ENCODE measurements around the gene BAHCC1. TPM values are rescaled to one million over a fixed set of nuclear protein-coding genes. Genes with fewer than 3 reads are reported as not detected.

The BAHCC1 gene
- total and polyA plus RNA-seq, 2 donors (not counting 3 experiments of a cell fraction or from before 2014, with no cell fraction given) = 4.7 to 11.6 TPM

DNA sequence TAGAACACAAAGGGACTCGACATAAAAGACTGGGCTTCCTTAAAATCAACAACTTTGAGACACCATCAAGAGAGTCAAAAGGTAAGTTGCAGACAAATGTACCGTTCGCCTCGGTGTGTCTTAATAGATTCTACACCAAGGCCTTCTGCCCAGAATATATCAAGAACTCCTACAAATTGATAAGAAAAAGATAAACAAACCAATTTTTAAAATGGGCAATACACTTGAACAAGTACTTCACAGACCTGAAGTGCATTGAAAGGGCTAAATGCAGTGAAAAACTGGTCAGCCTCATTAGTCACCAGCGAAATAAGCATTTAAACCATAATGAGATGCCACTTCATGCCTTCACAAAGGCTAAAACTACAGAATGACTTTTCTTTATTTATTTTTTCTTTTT lies 20.4 kb upstream of the BAHCC1 start:
- no peaks in the 10 kb centered on the region for H3K4me1 ChIP-seq (ENCODE audit: control insufficient read depth, extremely low read depth, insufficient read depth, low read length)
- no peaks in the 10 kb centered on the region for H3K9me1 ChIP-seq (replicated peaks; ENCODE audit: control insufficient read depth, extremely low read depth, insufficient read depth, low read length)
- H4K20me1 ChIP-seq (replicated peaks; ENCODE audit: control insufficient read depth, extremely low read depth, insufficient read depth, low read length) = no peaks in the 10 kb centered on the region
- no TSS peak for BruUV-seq (replicated peaks)
- H3K36me3 ChIP-seq (ENCODE audit: control insufficient read depth in 2 of 2, extremely low read depth in 1 of 2, insufficient read depth in 2 of 2, low read length in 2 of 2) = no peaks in the 10 kb centered on the region
- CTCF ChIA-PET = interaction anchor here (1.6 kb wide), 1 partner anchor 24 kb away, joined by 6 read pairs; no protein-coding TSS in a partner anchor
- no peak overlapping the region for H3K9ac ChIP-seq (replicated peaks; ENCODE audit: extremely low read depth, insufficient read depth, low read length)
- no peaks in the 10 kb centered on the region for H3K9me3 ChIP-seq (replicated peaks; ENCODE audit: control insufficient read depth, insufficient read depth, low read length)
- intact Hi-C loops (cut with micrococcal nuclease) = no loop called here
- FAIRE-seq (no peak), DNase-seq (ENCODE audit: low read depth, low spot score) (no peak)
- peaks cover 0 to 5% of the 10 kb centered on the region in 2 experiments for H3K27me3 ChIP-seq (ENCODE audit: control insufficient read depth in 2 of 2, insufficient read depth in 2 of 2, low read length in 2 of 2)
- dilution Hi-C loops (cut with MboI; ENCODE audit: extremely low pct_ligation_motif_present, low sequenced_read_pairs) = no loop called here
- no peak overlapping the region for H3K4me2 ChIP-seq (ENCODE audit: insufficient read depth, low read length)
- H3K4me3 ChIP-seq (replicated peaks in 1 of 3; ENCODE audit: insufficient read depth in 1 of 3, low read depth in 1 of 3, low read length in 3 of 3) = no peak overlapping the region
- TF ChIP-seq GATA2 (IDR thresholded peaks at IDR 0.05; ENCODE audit: insufficient read depth, insufficient read length, low read depth, low read length) (no peak), EZH2 (IDR thresholded peaks at IDR 0.05; ENCODE audit: borderline replicate concordance, low read depth, low read length, severe bottlenecking) (no peak), JUN (IDR thresholded peaks at IDR 0.05; ENCODE audit: borderline replicate concordance, insufficient read depth, insufficient read length, low read depth) (no peak), POLR2AphosphoS5 (IDR thresholded peaks at IDR 0.05; ENCODE audit: insufficient read depth, low read depth, low read length) (no peak)
- no peaks in the 10 kb centered on the region for H3K79me2 ChIP-seq (ENCODE audit: control insufficient read depth, insufficient read depth, low read length)
- no peak overlapping the region for H2AFZ ChIP-seq (ENCODE audit: low read depth, low read length)
- POLR2A ChIA-PET = no interaction called here
- no peak overlapping the region for H3K27ac ChIP-seq (ENCODE audit: insufficient read depth, low read depth, low read length)

- TF ChIP-seq CTCF (IDR thresholded peaks at IDR 0.05; ENCODE audit: extremely low read depth in 1 of 2, insufficient read depth in 1 of 2, low read depth in 1 of 2, low read length in 2 of 2) = no peak
- TF ChIP-seq POLR2AphosphoS5 (IDR thresholded peaks at IDR 0.05; ENCODE audit: insufficient read depth, low read depth, low read length) = no peak
- no peak for TF ChIP-seq JUN (IDR thresholded peaks at IDR 0.05; ENCODE audit: borderline replicate concordance, insufficient read depth, insufficient read length, low read depth)
- TF ChIP-seq, protein P1, sequence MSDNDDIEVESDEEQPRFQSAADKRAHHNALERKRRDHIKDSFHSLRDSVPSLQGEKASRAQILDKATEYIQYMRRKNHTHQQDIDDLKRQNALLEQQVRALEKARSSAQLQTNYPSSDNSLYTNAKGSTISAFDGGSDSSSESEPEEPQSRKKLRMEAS (IDR thresholded peaks at IDR 0.05; ENCODE audit: insufficient read depth, insufficient read length) = no peak
- no peak for TF ChIP-seq POLR2A (IDR thresholded peaks at IDR 0.05; ENCODE audit: low read depth, low read length)
- TF ChIP-seq EZH2 (IDR thresholded peaks at IDR 0.05; ENCODE audit: borderline replicate concordance, low read depth, low read length, severe bottlenecking) = no peak
- TF ChIP-seq MYC (IDR thresholded peaks at IDR 0.05; ENCODE audit: low read depth, low read length) = no peak
- TF ChIP-seq FOS (IDR thresholded peaks at IDR 0.05; ENCODE audit: borderline replicate concordance, insufficient read depth, low read length) = no peak
- no peak for TF ChIP-seq GATA2 (IDR thresholded peaks at IDR 0.05; ENCODE audit: insufficient read depth, insufficient read length, low read depth, low read length)
- POLR2A ChIA-PET = no interaction called here
- CTCF ChIA-PET = interaction anchor here (1.2 to 1.5 kb wide), 2 partner anchors 12 to 108 kb away, joined by 3 read pairs; no protein-coding TSS in a partner anchor
These were observed 18.1 kb upstream of the BAHCC1 start for GRCh38 chr17:81376946-81377714.

More at GRCh38 chr17:81376946-81377714, 18.1 kb upstream of the BAHCC1 start:
- Histone ChIP-seq H2AFZ (ENCODE audit: low read depth, low read length) (no peak overlapping the region), H3K9me3 (replicated peaks; ENCODE audit: control insufficient read depth, insufficient read depth, low read length) (no peaks in the 10 kb centered on the region), H3K9ac (replicated peaks; ENCODE audit: extremely low read depth, insufficient read depth, low read length) (no peak overlapping the region), H3K36me3 (ENCODE audit: control insufficient read depth in 2 of 2, extremely low read depth in 1 of 2, insufficient read depth in 2 of 2, low read length in 2 of 2) (no peaks in the 10 kb centered on the region), H3K4me1 (ENCODE audit: control insufficient read depth, extremely low read depth, insufficient read depth, low read length) (no peaks in the 10 kb centered on the region), H4K20me1 (replicated peaks; ENCODE audit: control insufficient read depth, extremely low read depth, insufficient read depth, low read length) (no peaks in the 10 kb centered on the region), H3K4me3 (replicated peaks in 1 of 3; ENCODE audit: insufficient read depth in 1 of 3, low read depth in 1 of 3, low read length in 3 of 3) (no peak overlapping the region), H3K79me2 (ENCODE audit: control insufficient read depth, insufficient read depth, low read length) (no peaks in the 10 kb centered on the region), H3K27me3 (ENCODE audit: control insufficient read depth in 2 of 2, insufficient read depth in 2 of 2, low read length in 2 of 2) (peaks cover 0 to 5% of the 10 kb centered on the region in 2 experiments), H3K4me2 (ENCODE audit: insufficient read depth, low read length) (no peak overlapping the region), H3K27ac (ENCODE audit: insufficient read depth, low read depth, low read length) (no peak overlapping the region), H3K9me1 (replicated peaks; ENCODE audit: control insufficient read depth, extremely low read depth, insufficient read depth, low read length) (no peaks in the 10 kb centered on the region)
- dilution Hi-C loops (cut with MboI; ENCODE audit: extremely low pct_ligation_motif_present, low sequenced_read_pairs) (no loop called here), intact Hi-C loops (cut with micrococcal nuclease) (no loop called here)
- FAIRE-seq (no peak), DNase-seq (ENCODE audit: low read depth, low spot score) (no peak)
- no TSS peak for BruUV-seq (replicated peaks)

All from endothelial cell of umbilical vein (primary cell).